ENCODE measurements around the gene UBE3B.

The UBE3B gene

DNA sequence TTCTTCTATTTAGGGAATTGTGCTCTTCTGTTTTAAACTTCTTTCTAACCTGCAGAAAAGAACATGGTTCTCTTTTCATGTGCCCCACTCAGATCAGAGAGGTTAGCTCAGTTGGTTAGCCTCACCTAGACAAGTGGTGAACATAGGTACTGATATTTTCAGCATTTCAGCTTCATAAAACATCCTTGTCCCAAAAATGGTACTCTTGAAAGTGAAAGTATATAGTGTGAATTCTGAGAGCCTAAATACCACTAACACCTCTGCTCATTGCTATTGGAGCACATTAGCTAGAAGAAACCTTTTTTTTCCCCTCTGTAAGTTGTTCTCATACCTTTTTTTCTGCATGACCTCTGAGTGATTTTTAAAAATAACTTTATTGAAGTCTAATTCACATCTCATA lies 17.6 kb downstream of the UBE3B start:
- no peak overlapping the region for H4K5ac ChIP-seq (ENCODE audit: low read length)
- H4K8ac ChIP-seq (ENCODE audit: low read depth, low read length) = no peak overlapping the region
- H3K18ac ChIP-seq (ENCODE audit: low read length) = no peak overlapping the region
- no peaks in the 10 kb centered on the region for H3K4me1 ChIP-seq (ENCODE audit: control insufficient read depth, low read depth, low read length)
- H3K27me3 ChIP-seq (ENCODE audit: insufficient read depth, low read length, poor library complexity) = no peaks in the 10 kb centered on the region
- no peak overlapping the region for H3K4me3 ChIP-seq (ENCODE audit: low read length)
- H3K79me2 ChIP-seq (ENCODE audit: control insufficient read depth, insufficient read depth, low read length) = no peaks in the 10 kb centered on the region
- H2AK5ac ChIP-seq (ENCODE audit: low read length) = no peak overlapping the region
- H3K23ac ChIP-seq (ENCODE audit: low read length) = no peak overlapping the region
- no peak overlapping the region for H3K56ac ChIP-seq (ENCODE audit: low read length)
- DNase-seq = no peak
- H3K27ac ChIP-seq (ENCODE audit: low read depth, low read length) = no peak overlapping the region
- no peak overlapping the region for H3K4me2 ChIP-seq (ENCODE audit: low read length)
- no peaks in the 10 kb centered on the region for H3K79me1 ChIP-seq (ENCODE audit: low read length)
- no peak overlapping the region for H2BK5ac ChIP-seq (ENCODE audit: low read length)
- no peak overlapping the region for H2BK15ac ChIP-seq (replicated peaks; ENCODE audit: low read depth)
- H3K36me3 ChIP-seq (ENCODE audit: control insufficient read depth, insufficient read depth, low read length) = peaks cover 2% of the 10 kb centered on the region
- no peak overlapping the region for H2BK120ac ChIP-seq (ENCODE audit: low read depth, low read length)
- H3K4ac ChIP-seq (ENCODE audit: low read depth, low read length) = no peak overlapping the region
- no peak overlapping the region for H3K9ac ChIP-seq (ENCODE audit: low read length)

DNA sequence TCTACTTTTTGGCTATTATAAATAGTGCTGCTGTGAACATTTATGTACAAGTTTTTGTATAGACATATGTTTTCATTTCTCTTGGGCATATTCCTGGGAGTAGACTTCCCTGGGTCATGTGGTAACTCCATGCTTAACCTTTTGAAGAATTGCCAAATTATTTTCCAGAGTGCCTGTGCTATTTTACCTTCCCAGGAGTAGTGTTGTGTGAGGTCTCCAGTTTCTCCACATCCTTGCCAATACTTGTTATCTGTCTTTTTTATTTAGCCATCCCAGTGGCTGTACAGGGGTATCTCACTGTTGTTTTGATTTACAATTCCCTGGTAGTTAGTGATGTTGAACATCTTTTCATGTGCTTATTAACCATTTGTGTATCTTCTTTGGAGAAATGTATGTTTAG lies 18.9 kb downstream of the UBE3B start:
- Histone ChIP-seq H3K79me2 (ENCODE audit: control insufficient read depth, insufficient read depth, low read length) (no peaks in the 10 kb centered on the region), H3K4me2 (ENCODE audit: low read length) (no peak overlapping the region), H3K18ac (ENCODE audit: low read length) (no peak overlapping the region)

DNA sequence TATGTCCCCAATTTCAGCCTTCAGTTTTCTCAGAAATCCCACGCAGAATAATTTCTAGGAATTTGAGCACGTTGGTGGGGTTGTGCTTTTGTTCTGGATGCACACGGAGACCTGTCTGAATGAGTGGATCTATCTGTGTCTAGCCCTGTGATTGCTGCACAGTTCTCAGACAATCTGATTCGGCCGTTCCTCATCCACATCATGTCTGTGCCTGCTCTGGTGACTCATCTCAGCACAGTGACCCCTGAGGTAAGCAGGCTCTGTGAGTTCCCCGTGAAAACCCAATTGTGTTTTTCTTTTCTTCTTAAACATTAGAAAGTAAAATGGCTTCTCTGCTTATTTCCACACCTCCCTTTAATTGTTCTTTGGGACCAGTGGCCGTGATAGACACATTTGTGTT lies 20.2 kb downstream of the UBE3B start:
- no peak overlapping the region for H3K9ac ChIP-seq (ENCODE audit: low read length)
- H4K8ac ChIP-seq (ENCODE audit: low read depth, low read length) = no peak overlapping the region
- H2BK5ac ChIP-seq (ENCODE audit: low read length) = no peak overlapping the region
- no peak overlapping the region for H3K4me2 ChIP-seq (ENCODE audit: low read length)
- DNase-seq = no peak
- WGBS (ENCODE audit: extremely low coverage, insufficient coverage, low lambda C conversion rate) = no CpG with 5 or more reads among the region's 7 CpGs
- no peak overlapping the region for H2BK120ac ChIP-seq (ENCODE audit: low read depth, low read length)
- H3K4ac ChIP-seq (ENCODE audit: low read depth, low read length) = no peak overlapping the region
- H3K23ac ChIP-seq (ENCODE audit: low read length) = no peak overlapping the region
- no peak overlapping the region for H3K56ac ChIP-seq (ENCODE audit: low read length)
- H3K79me1 ChIP-seq (ENCODE audit: low read length) = no peaks in the 10 kb centered on the region
- H3K27me3 ChIP-seq (ENCODE audit: insufficient read depth, low read length, poor library complexity) = no peaks in the 10 kb centered on the region
- H2BK15ac ChIP-seq (replicated peaks; ENCODE audit: low read depth) = no peak overlapping the region
- H3K79me2 ChIP-seq (ENCODE audit: control insufficient read depth, insufficient read depth, low read length) = no peaks in the 10 kb centered on the region
- H3K27ac ChIP-seq (ENCODE audit: low read depth, low read length) = no peak overlapping the region
- no peaks in the 10 kb centered on the region for H3K36me3 ChIP-seq (ENCODE audit: control insufficient read depth, insufficient read depth, low read length)
- H3K4me3 ChIP-seq (ENCODE audit: low read length) = no peak overlapping the region
- no peak overlapping the region for H2AK5ac ChIP-seq (ENCODE audit: low read length)
- no peaks in the 10 kb centered on the region for H3K4me1 ChIP-seq (ENCODE audit: control insufficient read depth, low read depth, low read length)
- H3K18ac ChIP-seq (ENCODE audit: low read length) = no peak overlapping the region
- no peak overlapping the region for H4K5ac ChIP-seq (ENCODE audit: low read length)

More for the DNA sequence above, 18.9 kb downstream of the UBE3B start:
- no peaks in the 10 kb centered on the region for H3K79me1 ChIP-seq (ENCODE audit: low read length)
- H3K4ac ChIP-seq (ENCODE audit: low read depth, low read length) = no peak overlapping the region
- no peaks in the 10 kb centered on the region for H3K27me3 ChIP-seq (ENCODE audit: insufficient read depth, low read length, poor library complexity)
- no peak overlapping the region for H4K8ac ChIP-seq (ENCODE audit: low read depth, low read length)
- no peaks in the 10 kb centered on the region for H3K4me1 ChIP-seq (ENCODE audit: control insufficient read depth, low read depth, low read length)
- H2AK5ac ChIP-seq (ENCODE audit: low read length) = no peak overlapping the region
- H3K4me3 ChIP-seq (ENCODE audit: low read length) = no peak overlapping the region
- H2BK15ac ChIP-seq (replicated peaks; ENCODE audit: low read depth) = no peak overlapping the region
- H3K9ac ChIP-seq (ENCODE audit: low read length) = no peak overlapping the region
- DNase-seq = no peak
- no peaks in the 10 kb centered on the region for H3K36me3 ChIP-seq (ENCODE audit: control insufficient read depth, insufficient read depth, low read length)
- no peak overlapping the region for H3K23ac ChIP-seq (ENCODE audit: low read length)
- no peak overlapping the region for H2BK120ac ChIP-seq (ENCODE audit: low read depth, low read length)
- no peak overlapping the region for H4K5ac ChIP-seq (ENCODE audit: low read length)
- no peak overlapping the region for H3K27ac ChIP-seq (ENCODE audit: low read depth, low read length)
- H3K56ac ChIP-seq (ENCODE audit: low read length) = no peak overlapping the region
- no peak overlapping the region for H2BK5ac ChIP-seq (ENCODE audit: low read length)

DNA sequence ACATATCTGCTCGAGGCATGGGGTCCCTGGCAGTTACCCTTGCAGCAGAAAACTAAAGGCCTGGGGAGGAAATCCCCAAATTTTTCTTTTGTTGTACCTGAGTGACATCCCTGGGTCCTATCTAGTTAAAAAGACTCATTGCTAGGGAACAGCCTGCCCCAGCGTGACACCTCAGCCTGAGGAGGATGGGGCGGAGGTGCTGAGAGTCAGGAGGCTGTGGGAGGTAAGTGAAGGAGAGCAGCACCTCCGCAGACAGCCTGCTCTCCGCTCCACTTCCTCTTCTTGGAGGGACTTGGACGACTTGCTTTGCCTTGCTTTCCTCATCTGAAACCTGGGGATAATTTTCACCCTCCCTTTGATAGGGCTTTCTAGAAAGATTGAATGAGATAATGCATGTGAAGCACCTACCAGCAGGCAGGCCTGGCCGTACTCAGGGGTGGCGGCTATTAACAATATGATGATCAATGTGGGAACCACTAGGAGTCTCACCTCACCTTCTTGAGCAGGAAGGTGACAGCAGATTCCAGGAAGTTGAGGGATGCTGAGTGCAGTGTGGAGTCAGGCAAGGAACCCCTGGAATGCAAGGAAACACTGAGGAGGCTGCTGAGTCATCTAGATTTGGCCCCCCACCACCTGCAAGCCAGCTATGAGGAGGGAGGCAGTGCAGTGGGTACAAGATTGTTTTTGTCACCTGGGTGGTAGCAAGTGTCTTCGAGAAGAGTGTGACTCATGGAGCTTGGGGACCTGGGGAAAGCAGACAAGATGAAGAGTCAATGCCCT lies 23.2 kb downstream of the UBE3B start:
- Histone ChIP-seq H3K18ac (ENCODE audit: low read length) (no peak overlapping the region), H2BK120ac (ENCODE audit: low read depth, low read length) (no peak overlapping the region), H3K27ac (ENCODE audit: low read depth, low read length) (no peak overlapping the region), H4K5ac (ENCODE audit: low read length) (no peak overlapping the region), H3K23ac (ENCODE audit: low read length) (no peak overlapping the region), H2AK5ac (ENCODE audit: low read length) (no peak overlapping the region), H2BK5ac (ENCODE audit: low read length) (no peak overlapping the region), H3K4ac (ENCODE audit: low read depth, low read length) (no peak overlapping the region), H3K4me2 (ENCODE audit: low read length) (no peak overlapping the region), H3K9ac (ENCODE audit: low read length) (no peak overlapping the region), H3K4me3 (ENCODE audit: low read length) (no peak overlapping the region), H3K56ac (ENCODE audit: low read length) (no peak overlapping the region), H3K36me3 (ENCODE audit: control insufficient read depth, insufficient read depth, low read length) (no peaks in the 10 kb centered on the region), H3K79me1 (ENCODE audit: low read length) (no peaks in the 10 kb centered on the region), H4K8ac (ENCODE audit: low read depth, low read length) (no peak overlapping the region), H3K27me3 (ENCODE audit: insufficient read depth, low read length, poor library complexity) (no peaks in the 10 kb centered on the region), H3K4me1 (ENCODE audit: control insufficient read depth, low read depth, low read length) (no peaks in the 10 kb centered on the region), H2BK15ac (replicated peaks; ENCODE audit: low read depth) (no peak overlapping the region), H3K79me2 (ENCODE audit: control insufficient read depth, insufficient read depth, low read length) (no peaks in the 10 kb centered on the region)
- DNase-seq = peak; percentile 49
- no CpG with 5 or more reads among the region's 9 CpGs for WGBS (ENCODE audit: extremely low coverage, insufficient coverage, low lambda C conversion rate)

DNA sequence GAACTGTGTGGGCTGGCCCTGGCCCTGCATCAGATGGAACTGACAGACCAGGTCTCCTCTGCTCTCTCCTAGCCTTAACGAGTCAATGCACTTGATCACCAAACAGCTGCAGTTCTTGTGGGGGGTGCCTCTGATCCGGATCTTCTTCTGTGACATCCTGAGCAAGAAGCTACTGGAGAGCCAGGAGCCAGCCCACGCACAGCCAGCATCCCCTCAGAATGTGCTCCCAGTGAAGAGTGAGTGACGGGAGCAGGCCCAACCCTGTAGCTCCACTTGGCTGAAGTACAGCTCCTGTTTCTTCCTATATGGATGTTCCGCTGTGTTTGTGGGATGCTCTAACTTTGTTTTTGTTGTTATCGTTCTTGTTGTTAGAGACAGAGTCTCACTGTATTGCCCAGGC lies 23.9 kb downstream of the UBE3B start:
- no peak overlapping the region for H2AK5ac ChIP-seq (ENCODE audit: low read length)
- H3K79me1 ChIP-seq (ENCODE audit: low read length) = no peaks in the 10 kb centered on the region
- WGBS (ENCODE audit: extremely low coverage, insufficient coverage, low lambda C conversion rate) = no CpG with 5 or more reads among the region's 6 CpGs
- no peak overlapping the region for H4K8ac ChIP-seq (ENCODE audit: low read depth, low read length)
- H3K56ac ChIP-seq (ENCODE audit: low read length) = no peak overlapping the region
- no peak overlapping the region for H3K4ac ChIP-seq (ENCODE audit: low read depth, low read length)
- no peak overlapping the region for H3K9ac ChIP-seq (ENCODE audit: low read length)
- no peak overlapping the region for H3K23ac ChIP-seq (ENCODE audit: low read length)
- DNase-seq = no peak
- no peaks in the 10 kb centered on the region for H3K27me3 ChIP-seq (ENCODE audit: insufficient read depth, low read length, poor library complexity)
- H3K4me1 ChIP-seq (ENCODE audit: control insufficient read depth, low read depth, low read length) = no peaks in the 10 kb centered on the region
- H2BK5ac ChIP-seq (ENCODE audit: low read length) = no peak overlapping the region
- no peak overlapping the region for H3K18ac ChIP-seq (ENCODE audit: low read length)
- no peaks in the 10 kb centered on the region for H3K79me2 ChIP-seq (ENCODE audit: control insufficient read depth, insufficient read depth, low read length)
- no peak overlapping the region for H4K5ac ChIP-seq (ENCODE audit: low read length)
- no peak overlapping the region for H3K4me2 ChIP-seq (ENCODE audit: low read length)
- H3K27ac ChIP-seq (ENCODE audit: low read depth, low read length) = no peak overlapping the region
- no peak overlapping the region for H3K4me3 ChIP-seq (ENCODE audit: low read length)
- no peak overlapping the region for H2BK15ac ChIP-seq (replicated peaks; ENCODE audit: low read depth)
- no peaks in the 10 kb centered on the region for H3K36me3 ChIP-seq (ENCODE audit: control insufficient read depth, insufficient read depth, low read length)
- H2BK120ac ChIP-seq (ENCODE audit: low read depth, low read length) = no peak overlapping the region

DNA sequence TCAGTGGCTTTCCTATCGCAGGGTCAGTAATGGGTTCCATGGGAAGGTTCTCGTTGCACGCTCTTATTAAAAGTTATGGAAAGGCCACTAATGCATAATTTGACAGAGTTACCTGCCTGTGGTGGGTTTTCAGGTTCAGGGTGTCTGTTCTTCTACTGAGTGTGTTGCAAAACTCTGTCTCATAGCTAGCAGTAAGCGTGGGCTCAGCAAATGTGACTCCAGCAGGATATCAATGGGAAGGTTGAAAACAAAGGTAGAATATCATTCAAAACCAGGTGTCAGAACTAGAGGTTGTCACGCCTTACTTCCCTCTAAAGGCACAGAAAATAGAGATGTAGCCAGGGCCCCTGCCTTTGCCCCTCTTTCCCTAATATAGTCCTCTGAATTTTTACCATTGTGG lies 24.9 kb downstream of the UBE3B start:
- Histone ChIP-seq H4K5ac (ENCODE audit: low read length) (no peak overlapping the region), H3K4me2 (ENCODE audit: low read length) (no peak overlapping the region), H2BK120ac (ENCODE audit: low read depth, low read length) (no peak overlapping the region), H3K79me2 (ENCODE audit: control insufficient read depth, insufficient read depth, low read length) (no peaks in the 10 kb centered on the region), H2BK15ac (replicated peaks; ENCODE audit: low read depth) (no peak overlapping the region), H2AK5ac (ENCODE audit: low read length) (no peak overlapping the region), H4K8ac (ENCODE audit: low read depth, low read length) (no peak overlapping the region), H3K18ac (ENCODE audit: low read length) (no peak overlapping the region), H3K56ac (ENCODE audit: low read length) (no peak overlapping the region), H3K27me3 (ENCODE audit: insufficient read depth, low read length, poor library complexity) (no peaks in the 10 kb centered on the region), H3K79me1 (ENCODE audit: low read length) (no peaks in the 10 kb centered on the region), H3K9ac (ENCODE audit: low read length) (no peak overlapping the region), H3K27ac (ENCODE audit: low read depth, low read length) (no peak overlapping the region), H3K23ac (ENCODE audit: low read length) (no peak overlapping the region), H3K4me3 (ENCODE audit: low read length) (no peak overlapping the region), H3K36me3 (ENCODE audit: control insufficient read depth, insufficient read depth, low read length) (no peaks in the 10 kb centered on the region), H3K4me1 (ENCODE audit: control insufficient read depth, low read depth, low read length) (no peaks in the 10 kb centered on the region), H3K4ac (ENCODE audit: low read depth, low read length) (no peak overlapping the region), H2BK5ac (ENCODE audit: low read length) (no peak overlapping the region)
- whole genome bisulfite sequencing (ENCODE audit: extremely low coverage, insufficient coverage, low lambda C conversion rate) = no CpG with 5 or more reads among the region's 5 CpGs
- DNase-seq = no peak
